MM.1S (cell line): ENCODE measurements around the gene CENPM.

Experiments
- DNase-seq: peaks from one replicate; pipeline ENCODE4 v3.0.0-alpha.2; 2015
- H2AFZ ChIP-seq: fragments of 300-600 bp; sonication (generic); 2 replicates; pipeline ENCODE4 v1.6.0; 2016; ENCODE audit warnings: antibody characterized with exemption, low read length
- H3F3A ChIP-seq: fragments of 300-600 bp; sonication (generic); 2 replicates; pipeline ENCODE4 v1.6.1; 2016; ENCODE audit warnings: mild to moderate bottlenecking, antibody characterized with exemption, low read length, moderate library complexity, mixed read lengths; ENCODE audit not compliant: insufficient read depth
- H3K27ac ChIP-seq: fragments of 300-600 bp; sonication (generic); 2 replicates; pipeline ENCODE4 v1.5.1; 2016; ENCODE audit warnings: mild to moderate bottlenecking, low read length
- H3K27me3 ChIP-seq: fragments of 300-600 bp; sonication (generic); replicated peaks from 2 replicates; pipeline ENCODE4 v1.6.0; 2016; ENCODE audit warnings: low read length; ENCODE audit not compliant: insufficient read depth
- H3K36me3 ChIP-seq: fragments of 300-600 bp; sonication (generic); replicated peaks from 2 replicates; pipeline ENCODE4 v1.6.1; 2016; ENCODE audit warnings: mild to moderate bottlenecking, low read length, mixed read lengths; ENCODE audit not compliant: insufficient read depth
- H3K4me1 ChIP-seq: fragments of 300-600 bp; sonication (generic); 2 replicates; pipeline ENCODE4 v1.6.1; 2016; ENCODE audit warnings: low read length, mixed read lengths
- H3K4me2 ChIP-seq: fragments of 300-600 bp; sonication (generic); 2 replicates; pipeline ENCODE4 v1.6.0; 2016; ENCODE audit warnings: low read depth, low read length
- H3K4me3 ChIP-seq: fragments of 300-600 bp; sonication (generic); 2 replicates; pipeline ENCODE4 v1.5.1; 2016; ENCODE audit warnings: low read length, mixed read lengths
- H3K79me2 ChIP-seq: fragments of 300-600 bp; sonication (generic); 2 replicates; pipeline ENCODE4 v1.6.1; 2016; ENCODE audit warnings: mixed run types, low read length, mixed read lengths
- H3K9ac ChIP-seq: fragments of 300-600 bp; sonication (generic); 2 replicates; pipeline ENCODE4 v1.6.1; 2016; ENCODE audit warnings: low read length, mixed read lengths
- H3K9me2 ChIP-seq: fragments of 300-600 bp; sonication (generic); replicated peaks from 2 replicates; pipeline ENCODE4 v1.6.1; 2016; ENCODE audit warnings: mild to moderate bottlenecking, low read length, mixed read lengths; ENCODE audit not compliant: insufficient read depth
- H3K9me3 ChIP-seq: fragments of 300-600 bp; sonication (generic); replicated peaks from 2 replicates; pipeline ENCODE4 v1.6.1; 2016; ENCODE audit warnings: mild to moderate bottlenecking, low read length, mixed read lengths; ENCODE audit not compliant: insufficient read depth
- H4K20me1 ChIP-seq: fragments of 300-600 bp; sonication (generic); 2 replicates; pipeline ENCODE4 v1.6.1; 2016; ENCODE audit warnings: mild to moderate bottlenecking, low read length, moderate library complexity, mixed read lengths; ENCODE audit not compliant: insufficient read depth
- CTCF ChIP-seq: fragments of 300-600 bp; sonication (generic); IDR thresholded peaks from 2 replicates; pipeline ENCODE4 v1.5.1; 2016; ENCODE audit warnings: antibody characterized with exemption, low read length, mixed read lengths
- EZH2 ChIP-seq: fragments of 300-600 bp; sonication (generic); optimal IDR thresholded peaks from 2 replicates; pipeline ENCODE3; 2017; ENCODE audit warnings: low read depth, mild to moderate bottlenecking, antibody characterized with exemption, low read length, mixed read lengths
- EZH2phosphoT487 ChIP-seq: fragments of 300-600 bp; sonication (generic); IDR thresholded peaks from 2 replicates; pipeline ENCODE4 v1.6.1; 2018; ENCODE audit warnings: antibody characterized with exemption, low read length

Gene CENPM

DNA sequence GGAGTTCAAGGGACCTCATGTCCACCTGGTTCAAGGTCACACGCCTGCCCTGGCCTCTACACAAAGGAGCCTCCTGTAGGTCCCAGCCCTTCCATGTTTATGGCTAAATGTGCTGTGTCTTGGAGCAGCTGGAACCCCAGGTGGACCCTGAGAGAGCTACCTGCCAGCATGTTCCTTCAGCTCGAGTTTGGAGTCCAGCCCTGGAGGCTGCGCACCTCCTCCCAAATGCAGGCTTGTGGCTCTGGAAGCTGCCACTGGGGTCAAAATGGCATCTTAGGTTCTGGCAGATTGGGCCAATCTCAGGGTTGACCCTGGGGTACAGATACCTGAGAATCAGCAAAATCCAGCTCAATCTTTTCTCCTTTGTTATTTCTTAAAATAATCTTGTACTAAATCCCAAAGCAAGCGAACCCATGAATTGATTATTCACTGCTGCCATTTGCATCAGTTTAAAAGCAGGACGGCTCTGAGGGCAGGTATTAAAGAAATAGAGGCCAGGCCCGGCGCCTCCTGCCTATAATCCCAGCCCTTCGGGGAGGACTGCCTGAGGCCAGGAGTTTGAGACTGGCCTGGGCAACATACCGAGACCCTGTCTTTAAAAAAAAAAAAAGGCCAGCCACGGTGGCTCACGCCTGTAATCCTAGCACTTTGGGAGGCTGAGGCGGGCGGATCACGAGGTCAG, 23.2 kb downstream of the CENPM start:
- H3F3A ChIP-seq, result no peaks in the 10 kb centered on the region
- DNase-seq, result no peak
- H3K27ac ChIP-seq, result no peak overlapping the region
- no peaks in the 10 kb centered on the region for H3K79me2 ChIP-seq
- H3K9me3 ChIP-seq, result no peaks in the 10 kb centered on the region
- no peaks in the 10 kb centered on the region for H4K20me1 ChIP-seq
- peaks cover 11% of the 10 kb centered on the region; the same call in 1 of the 2 replicates for H3K4me1 ChIP-seq
- H3K36me3 ChIP-seq, result no peaks in the 10 kb centered on the region
- no peak overlapping the region for H3K9ac ChIP-seq
- no peaks in the 10 kb centered on the region for H3K9me2 ChIP-seq
- H3K4me2 ChIP-seq, result no peak overlapping the region
- H3K27me3 ChIP-seq, result peaks cover 37% of the 10 kb centered on the region
- no peak overlapping the region for H3K4me3 ChIP-seq
- H2AFZ ChIP-seq, result no peak overlapping the region
- TF ChIP-seq EZH2 (no peak), EZH2phosphoT487 (no peak), CTCF (no peak)

- TF ChIP-seq CTCF (no peak), EZH2 (no peak), EZH2phosphoT487 (no peak)
- Histone ChIP-seq H3F3A (no peaks in the 10 kb centered on the region), H3K9ac (no peak overlapping the region), H3K27me3 (peaks cover 37% of the 10 kb centered on the region), H3K4me1 (peaks cover 11% of the 10 kb centered on the region; the same call in 1 of the 2 replicates), H3K9me2 (no peaks in the 10 kb centered on the region), H2AFZ (no peak overlapping the region), H4K20me1 (no peaks in the 10 kb centered on the region), H3K79me2 (no peaks in the 10 kb centered on the region), H3K9me3 (no peaks in the 10 kb centered on the region), H3K4me3 (no peak overlapping the region), H3K36me3 (no peaks in the 10 kb centered on the region), H3K27ac (no peak overlapping the region), H3K4me2 (no peak overlapping the region)
- no peak for DNase-seq
These were observed 23.9 kb downstream of the CENPM start for GRCh38 chr22:41922940-41923594.

GRCh38 chr22:41922328-41922727, 24.6 kb downstream of the CENPM start:
- DNase-seq, result no peak
- Histone ChIP-seq H3K9ac (no peak overlapping the region), H3K9me2 (no peaks in the 10 kb centered on the region), H3F3A (no peaks in the 10 kb centered on the region), H3K27me3 (peaks cover 36% of the 10 kb centered on the region), H3K36me3 (no peaks in the 10 kb centered on the region), H3K79me2 (no peaks in the 10 kb centered on the region), H3K27ac (no peak overlapping the region), H3K4me1 (peaks cover 11% of the 10 kb centered on the region; the same call in 1 of the 2 replicates), H3K4me2 (no peak overlapping the region), H2AFZ (no peak overlapping the region), H3K4me3 (no peak overlapping the region), H3K9me3 (no peaks in the 10 kb centered on the region), H4K20me1 (no peaks in the 10 kb centered on the region)
- TF ChIP-seq EZH2phosphoT487 (no peak), CTCF (no peak), EZH2 (no peak)
